ENCODE data around the gene TNIK. TPM values are rescaled to one million over a fixed set of nuclear protein-coding genes. Genes with fewer than 3 reads are reported as not detected.

Gene TNIK
- total and polyA plus RNA-seq, 10 of the 15 experiments (the other 5 are each of a cell fraction or from before 2014, with no cell fraction given) = 13.9 to 74.3 (median 48.2) TPM

DNA sequence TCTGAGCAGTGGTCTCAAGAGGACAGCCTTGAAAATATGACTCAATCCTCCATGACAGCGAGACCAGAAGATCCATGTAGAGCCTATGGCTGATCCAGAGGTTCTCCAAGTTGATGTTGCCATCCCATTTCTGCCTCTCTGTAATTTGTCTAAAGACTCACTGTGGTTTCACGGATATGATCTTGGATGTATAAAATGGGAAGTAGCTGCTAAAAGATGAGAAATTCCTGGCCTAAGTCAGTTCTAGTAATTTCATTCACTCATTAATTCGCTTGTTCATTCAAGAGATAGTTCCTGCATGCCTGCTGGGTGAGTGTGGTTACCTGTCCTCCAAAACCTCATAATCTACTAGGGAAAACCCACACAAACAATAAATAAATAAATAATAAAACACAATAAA is 145.9 kb downstream of the TNIK start (continued):
- TF ChIP-seq CHD2 (IDR thresholded peaks at IDR 0.05; ENCODE audit: borderline replicate concordance, low read depth, low read length) (no peak), IRF4 (IDR thresholded peaks at IDR 0.05; ENCODE audit: low read depth, low read length) (no peak), ASH2L (IDR thresholded peaks at IDR 0.05; ENCODE audit: borderline replicate concordance, low read depth) (no peak), RUNX3 (IDR thresholded peaks at IDR 0.05; ENCODE audit: low read length) (no peak)

GRCh38 chr3:171313702-171314101 is 146.5 kb downstream of the TNIK start:
- RAD21 ChIA-PET (ENCODE audit: unreplicated experiment) = interaction anchor here (0.9 to 1.4 kb wide), 2 partner anchors 10 to 27 kb away, joined by 3 to 4 read pairs; no protein-coding TSS in a partner anchor
- peaks cover 0 to 11% of the 10 kb centered on the region in 2 experiments; a peak in 1 of 4 replicates for H3K36me3 ChIP-seq (ENCODE audit: control insufficient read depth in 2 of 2, insufficient read depth in 2 of 2, low read length in 1 of 2)
- ATAC-seq (no peak), DNase-seq (ENCODE audit: low read depth, low spot score) (no peak), FAIRE-seq (no peak)
- peaks cover 5% of the 10 kb centered on the region; the same call in 2 of the 3 replicates for H3K9me3 ChIP-seq (replicated peaks; ENCODE audit: control insufficient read depth, insufficient read depth, low read length)
- no peak overlapping the region for H2AFZ ChIP-seq (ENCODE audit: control insufficient read depth, low read depth, low read length)
- H3K4me1 ChIP-seq (ENCODE audit: control insufficient read depth, insufficient read depth, low read length) = peaks cover 14% of the 10 kb centered on the region
- H3K27ac ChIP-seq (ENCODE audit: control insufficient read depth, insufficient read depth) = no peak overlapping the region
- 97% methylated on average over 7 of the region's 7 CpGs for WGBS (ENCODE audit: insufficient coverage, insufficient replicate concordance, low lambda C conversion rate, missing lambda C conversion rate)
- no peak overlapping the region for H3K4me3 ChIP-seq
- TF ChIP-seq SIX5 (IDR thresholded peaks at IDR 0.05; ENCODE audit: low read depth, low read length, severe bottlenecking) (no peak), YBX1 (IDR thresholded peaks at IDR 0.05) (no peak), EGR1 (IDR thresholded peaks at IDR 0.05; ENCODE audit: borderline replicate concordance in 1 of 2, low read depth in 2 of 2, low read length in 2 of 2) (no peak), DPF2 (IDR thresholded peaks at IDR 0.05) (no peak), NR2C2 (IDR thresholded peaks at IDR 0.05; ENCODE audit: borderline replicate concordance, control insufficient read depth, insufficient read length, low read depth) (no peak), NFIC (IDR thresholded peaks at IDR 0.05; ENCODE audit: low read depth, low read length) (no peak), CHD1 (IDR thresholded peaks at IDR 0.05; ENCODE audit: low read depth, low read length) (no peak)
- TF ChIP-seq, protein P1, sequence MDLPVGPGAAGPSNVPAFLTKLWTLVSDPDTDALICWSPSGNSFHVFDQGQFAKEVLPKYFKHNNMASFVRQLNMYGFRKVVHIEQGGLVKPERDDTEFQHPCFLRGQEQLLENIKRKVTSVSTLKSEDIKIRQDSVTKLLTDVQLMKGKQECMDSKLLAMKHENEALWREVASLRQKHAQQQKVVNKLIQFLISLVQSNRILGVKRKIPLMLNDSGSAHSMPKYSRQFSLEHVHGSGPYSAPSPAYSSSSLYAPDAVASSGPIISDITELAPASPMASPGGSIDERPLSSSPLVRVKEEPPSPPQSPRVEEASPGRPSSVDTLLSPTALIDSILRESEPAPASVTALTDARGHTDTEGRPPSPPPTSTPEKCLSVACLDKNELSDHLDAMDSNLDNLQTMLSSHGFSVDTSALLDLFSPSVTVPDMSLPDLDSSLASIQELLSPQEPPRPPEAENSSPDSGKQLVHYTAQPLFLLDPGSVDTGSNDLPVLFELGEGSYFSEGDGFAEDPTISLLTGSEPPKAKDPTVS (IDR thresholded peaks at IDR 0.05; ENCODE audit: low read depth, low read length) = no peak
- H3K79me2 ChIP-seq (ENCODE audit: control insufficient read depth, insufficient read depth, low read length) = peaks cover 89% of the 10 kb centered on the region
- CTCF ChIA-PET = interaction anchor here (0.9 to 1.4 kb wide), 2 partner anchors 16 to 28 kb away, joined by 3 read pairs; no protein-coding TSS in a partner anchor
- no peaks in the 10 kb centered on the region for H4K20me1 ChIP-seq (ENCODE audit: control insufficient read depth, insufficient read depth)
- H3K27me3 ChIP-seq (replicated peaks in 1 of 2; ENCODE audit: control insufficient read depth in 2 of 2, insufficient read depth in 2 of 2, low read length in 1 of 2) = no peaks in the 10 kb centered on the region
- SMC1A ChIA-PET (ENCODE audit: uncharacterized antibody, unreplicated experiment) = interaction anchor here (0.7 to 8.9 kb wide), 8 partner anchors 11 to 67 kb away, joined by 3 to 70 read pairs (median 4); no protein-coding TSS in a partner anchor
- POLR2A ChIA-PET = interaction anchor here (1.1 to 1.8 kb wide), 4 partner anchors 11 to 138 kb away, joined by 3 to 6 read pairs (median 4); no protein-coding TSS in a partner anchor
- intact Hi-C loops (cut with micrococcal nuclease; ENCODE audit: unreplicated experiment) (no loop called here), in situ Hi-C loops (cut with MboI) (no loop called here)
- no peak overlapping the region for H3K9ac ChIP-seq (ENCODE audit: control insufficient read depth, insufficient read depth, low read length)
- no peak overlapping the region for H3K4me2 ChIP-seq (ENCODE audit: control insufficient read depth, insufficient read depth)
- BruUV-seq (replicated peaks) = no TSS peak

Measured in GM12878 (cell line).